Prostate gland (tissue), 2 donors: Measurements from ENCODE around the gene MAGI3. TPM values are rescaled to one million over a fixed set of nuclear protein-coding genes. Genes with fewer than 3 reads are reported as not detected.

Experiments
- DNase-seq: peaks from one replicate; pipeline ENCODE4 v3.0.0-alpha.2; 2019; ENCODE audit warnings: low spot score
- H3K27ac ChIP-seq, 2 donors: fragments of 200-600 bp; sonication (generic); 2 replicates each; pipeline ENCODE4 v1.5.1; 2017 to 2019
- H3K27me3 ChIP-seq: fragments of 200-600 bp; sonication (generic); replicated peaks from 2 replicates; pipeline ENCODE4 v1.5.1; 2019; ENCODE audit not compliant: insufficient read depth
- H3K36me3 ChIP-seq, 2 donors: fragments of 200-600 bp; sonication (generic); 1 replicate in 1 of 2; 2 replicates in 1 of 2; pipeline versions ENCODE4 v1.5.1 to v1.8.1; 2017 to 2019
- H3K4me1 ChIP-seq: fragments of 200-600 bp; sonication (generic); replicated peaks from 2 replicates; pipeline ENCODE4 v1.5.1; 2019
- H3K4me3 ChIP-seq, 2 donors: fragments of 200-600 bp; sonication (generic); 2 replicates each; pipeline ENCODE4 v1.5.1; 2017 to 2019
- H3K9me3 ChIP-seq: fragments of 200-600 bp; sonication (generic); 2 replicates; pipeline ENCODE4 v1.5.1; 2017
- POLR2A ChIP-seq: fragments of 450-650 bp; IDR thresholded peaks from one replicate; pipeline ENCODE4 v1.6.1; 2016; ENCODE audit warnings: antibody characterized with exemption, mild to moderate bottlenecking
- POLR2AphosphoS5 ChIP-seq: sonication (generic); formaldehyde crosslinking; IDR thresholded peaks from one replicate; pipeline ENCODE4 v1.6.1; 2017; ENCODE audit warnings: antibody characterized with exemption
- WGBS: methylation state at CpG from one replicate; pipeline ENCODE4 v1.1.5; 2018; 5-methylcytosine and 5-hydroxymethylcytosine counted together
- intact Hi-C: fragments of 100-400 bp; cut with DNase I; formaldehyde crosslinking; loops from one replicate; pipeline ENCODE4 v1.14.2; 2022
- total RNA-seq, 2 donors: library from RNA; depleted of rRNA; stranded (reverse); fragments of >200 nt; gene quantifications; one replicate each; pipeline ENCODE4 v1.1.0, GENCODE V29; 2016
- TF ChIP-seq, protein P1 (sequence below), 4 experiments: fragments of 200-600 bp in 2 of 4; fragments of 450-650 bp in 2 of 4; sonication (generic) in 2 of 4; IDR thresholded peaks; 1 replicate in 3 of 4; 2 replicates in 1 of 4; pipeline ENCODE4 v1.5.1; 2016 to 2019; ENCODE audit warnings: antibody characterized with exemption in 4 of 4, mild to moderate bottlenecking in 2 of 4, moderate library complexity in 2 of 4

Gene MAGI3
- total RNA-seq, 2 donors from 2014 or later = 20.2 to 23.2 TPM

DNA sequence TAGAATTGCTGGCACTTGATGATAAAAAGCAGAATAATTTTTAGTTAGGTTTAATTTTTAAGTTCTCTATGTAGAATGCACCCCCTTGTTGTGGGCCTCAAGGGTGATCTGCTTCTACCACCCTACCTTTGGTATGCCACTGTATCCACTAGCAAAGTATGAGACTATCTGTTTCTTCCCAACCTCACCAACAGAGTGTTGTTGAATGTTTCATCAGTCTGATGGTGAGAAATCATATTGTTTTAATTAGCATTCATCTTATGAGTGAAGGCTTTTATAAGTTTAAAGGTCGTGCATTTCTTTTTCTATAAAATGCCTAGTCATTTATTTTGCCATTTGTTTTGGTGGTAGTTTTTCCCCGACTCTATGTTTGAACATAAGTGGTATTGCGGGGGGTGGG lies 141.0 kb downstream of the MAGI3 start:
- Histone ChIP-seq H3K27me3 (no peaks in the 10 kb centered on the region), H3K4me1 (no peaks in the 10 kb centered on the region), H3K4me3 (no peak overlapping the region), H3K36me3 (no peaks in the 10 kb centered on the region), H3K9me3 (no peaks in the 10 kb centered on the region), H3K27ac (no peak overlapping the region)
- no peak for DNase-seq
- WGBS = 82% methylated on average over 3 of the region's 3 CpGs
- TF ChIP-seq, protein P1, sequence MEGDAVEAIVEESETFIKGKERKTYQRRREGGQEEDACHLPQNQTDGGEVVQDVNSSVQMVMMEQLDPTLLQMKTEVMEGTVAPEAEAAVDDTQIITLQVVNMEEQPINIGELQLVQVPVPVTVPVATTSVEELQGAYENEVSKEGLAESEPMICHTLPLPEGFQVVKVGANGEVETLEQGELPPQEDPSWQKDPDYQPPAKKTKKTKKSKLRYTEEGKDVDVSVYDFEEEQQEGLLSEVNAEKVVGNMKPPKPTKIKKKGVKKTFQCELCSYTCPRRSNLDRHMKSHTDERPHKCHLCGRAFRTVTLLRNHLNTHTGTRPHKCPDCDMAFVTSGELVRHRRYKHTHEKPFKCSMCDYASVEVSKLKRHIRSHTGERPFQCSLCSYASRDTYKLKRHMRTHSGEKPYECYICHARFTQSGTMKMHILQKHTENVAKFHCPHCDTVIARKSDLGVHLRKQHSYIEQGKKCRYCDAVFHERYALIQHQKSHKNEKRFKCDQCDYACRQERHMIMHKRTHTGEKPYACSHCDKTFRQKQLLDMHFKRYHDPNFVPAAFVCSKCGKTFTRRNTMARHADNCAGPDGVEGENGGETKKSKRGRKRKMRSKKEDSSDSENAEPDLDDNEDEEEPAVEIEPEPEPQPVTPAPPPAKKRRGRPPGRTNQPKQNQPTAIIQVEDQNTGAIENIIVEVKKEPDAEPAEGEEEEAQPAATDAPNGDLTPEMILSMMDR (IDR thresholded peaks at IDR 0.05) = no peak
- TF ChIP-seq POLR2A (no peak), POLR2AphosphoS5 (no peak)
- intact Hi-C loops = no loop called here

DNA sequence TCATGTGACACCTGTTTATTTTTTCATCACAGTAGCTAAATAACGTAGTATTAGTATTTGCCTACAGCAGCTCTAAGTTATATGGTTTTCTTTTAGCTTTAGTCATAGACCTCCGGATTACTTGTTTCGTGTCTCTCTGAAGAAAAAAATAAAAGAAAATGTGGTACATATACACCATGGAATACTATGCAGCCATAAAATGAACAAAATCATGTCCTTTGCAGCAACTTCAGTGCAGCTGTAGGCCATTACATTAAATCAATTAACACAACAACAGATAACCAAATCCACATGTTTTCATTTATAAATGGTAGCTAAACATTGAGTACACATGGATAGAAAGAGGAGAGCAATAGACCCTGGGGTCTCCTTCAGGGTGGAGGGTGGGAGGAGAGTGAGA lies 142.7 kb downstream of the MAGI3 start:
- Histone ChIP-seq H3K27ac (no peak overlapping the region), H3K4me1 (no peaks in the 10 kb centered on the region), H3K36me3 (no peaks in the 10 kb centered on the region), H3K9me3 (no peaks in the 10 kb centered on the region), H3K27me3 (no peaks in the 10 kb centered on the region), H3K4me3 (no peak overlapping the region)
- intact Hi-C loops = no loop called here
- 97% methylated on average over 3 of the region's 3 CpGs for WGBS
- no peak for DNase-seq
- TF ChIP-seq POLR2A = no peak
- TF ChIP-seq, protein P1 (IDR thresholded peaks at IDR 0.05) = no peak
- no peak for TF ChIP-seq POLR2AphosphoS5

DNA sequence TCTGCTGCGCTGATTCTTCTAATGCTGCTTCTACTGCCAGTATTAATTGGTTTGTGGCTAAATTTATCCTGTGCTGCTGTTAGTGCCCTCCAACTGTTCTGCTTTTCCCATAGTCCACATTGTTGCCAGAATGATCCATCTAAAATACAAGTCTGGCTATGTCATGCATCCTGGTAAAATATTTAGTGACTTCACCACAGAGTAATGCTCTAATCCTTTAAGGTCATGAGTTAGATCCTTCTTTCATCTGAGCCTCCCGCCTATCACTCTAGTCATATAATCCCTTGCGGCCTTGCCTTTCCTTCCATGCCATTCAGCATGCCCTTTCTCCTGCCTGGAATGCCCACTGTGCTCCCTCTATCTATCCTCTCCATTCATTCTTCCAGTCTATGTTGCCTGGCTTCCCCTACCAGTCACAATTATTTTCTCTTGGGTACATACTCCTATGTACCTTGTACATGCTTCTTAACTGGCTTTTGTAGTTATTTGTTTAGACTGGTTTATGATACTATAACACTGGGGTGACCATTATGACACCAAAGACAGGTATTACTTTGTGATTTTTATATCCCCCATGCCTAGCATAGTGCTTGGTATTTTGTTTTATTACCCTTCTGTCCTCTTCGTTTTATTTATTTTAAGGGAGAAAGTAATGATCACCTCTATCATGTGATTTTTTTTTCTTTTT lies 144.0 kb downstream of the MAGI3 start:
- 80% methylated on average over 4 of the region's 4 CpGs for whole genome bisulfite sequencing
- Histone ChIP-seq H3K9me3 (no peaks in the 10 kb centered on the region), H3K36me3 (no peaks in the 10 kb centered on the region), H3K4me3 (no peak overlapping the region), H3K27ac (no peak overlapping the region), H3K4me1 (no peaks in the 10 kb centered on the region), H3K27me3 (no peaks in the 10 kb centered on the region)
- intact Hi-C loops = no loop called here
- TF ChIP-seq POLR2A (no peak), POLR2AphosphoS5 (peak; percentile 14)
- TF ChIP-seq, protein P1 (IDR thresholded peaks at IDR 0.05) = no peak
- no peak for DNase-seq

DNA sequence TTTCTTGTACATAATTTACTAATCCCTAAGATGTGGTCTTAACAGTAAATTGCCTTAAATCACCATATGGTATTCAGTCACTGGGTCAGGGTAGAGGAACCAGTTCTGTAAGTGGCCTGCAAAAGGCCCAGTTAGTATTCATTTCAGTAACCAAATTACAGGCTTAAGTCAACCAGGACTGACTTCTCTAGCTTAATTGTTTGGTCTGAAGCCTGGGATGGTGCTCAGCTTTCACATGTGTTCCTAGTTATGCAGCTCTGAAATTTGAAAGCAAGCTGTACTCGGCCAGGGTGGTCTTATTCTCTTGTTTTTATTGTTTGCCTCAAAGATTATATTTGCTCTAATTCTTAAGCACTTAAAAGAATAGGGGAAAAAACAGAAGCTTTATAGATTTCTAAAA lies 144.6 kb downstream of the MAGI3 start:
- no peak for DNase-seq
- WGBS = 36% methylated on average over 1 of the region's 1 CpG
- no peaks in the 10 kb centered on the region for H3K9me3 ChIP-seq
- no peaks in the 10 kb centered on the region for H3K27me3 ChIP-seq
- intact Hi-C loops = no loop called here
- no peaks in the 10 kb centered on the region for H3K4me1 ChIP-seq
- no peaks in the 10 kb centered on the region for H3K36me3 ChIP-seq
- no peak overlapping the region for H3K27ac ChIP-seq
- H3K4me3 ChIP-seq = no peak overlapping the region
- TF ChIP-seq POLR2AphosphoS5 (no peak), POLR2A (no peak)
- TF ChIP-seq, protein P1 (IDR thresholded peaks at IDR 0.05) = no peak

DNA sequence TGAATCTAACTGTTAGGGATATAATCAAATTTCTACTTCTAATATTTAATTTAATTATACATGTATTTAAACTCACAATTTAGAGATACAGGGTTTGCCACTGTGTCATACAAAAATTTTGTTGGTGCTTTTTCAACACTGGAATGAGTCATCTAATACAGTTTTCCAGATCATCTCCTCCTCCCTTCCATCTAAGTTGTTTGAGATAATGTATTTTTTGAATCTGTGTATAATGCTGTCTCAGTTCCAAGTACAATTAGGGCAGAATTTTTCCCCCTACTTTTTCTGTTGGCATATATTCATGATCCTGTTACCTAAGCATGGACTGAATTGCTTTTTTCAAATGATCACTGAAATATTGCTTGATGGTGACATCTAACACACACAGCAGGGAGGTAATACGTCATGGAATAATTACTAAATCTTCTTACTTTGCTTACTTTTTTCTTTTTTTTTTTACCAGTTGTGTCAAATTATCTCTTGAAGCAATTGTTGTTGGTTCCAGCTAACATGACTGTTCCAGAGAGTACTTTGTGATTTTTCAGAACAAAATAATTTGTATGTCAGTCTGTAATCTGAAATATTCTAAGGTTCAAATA lies 146.0 kb downstream of the MAGI3 start:
- intact Hi-C loops = no loop called here
- no peaks in the 10 kb centered on the region for H3K9me3 ChIP-seq
- no peak for TF ChIP-seq POLR2A
- TF ChIP-seq, protein P1 (IDR thresholded peaks at IDR 0.05) = no peak
- no peak for TF ChIP-seq POLR2AphosphoS5
- no peak overlapping the region for H3K27ac ChIP-seq
- 76% methylated on average over 1 of the region's 1 CpG for WGBS
- H3K27me3 ChIP-seq = no peaks in the 10 kb centered on the region
- DNase-seq = no peak
- no peaks in the 10 kb centered on the region for H3K36me3 ChIP-seq
- H3K4me3 ChIP-seq = no peak overlapping the region
- H3K4me1 ChIP-seq = no peaks in the 10 kb centered on the region
